Middle frontal gyrus (tissue), 1 donor: ENCODE results near the gene NUTM1.
"Not testable (repeated sequence)": the region's sequence is repeated elsewhere in the genome, so short reads cannot be mapped to it uniquely, and the experiment has no call there.

Source experiments
- DNase-seq: peaks from one replicate; pipeline ENCODE4 v3.0.0-alpha.2; 2015; ENCODE audit warnings: low spot score; ENCODE audit errors: extremely low spot score

NUTM1 gene

GRCh38 chr15:34362047-34362773, 19.1 kb downstream of the NUTM1 start:
- DNase-seq: no peak

- no peak for DNase-seq
Observed at GRCh38 chr15:34364041-34364440, 20.9 kb downstream of the NUTM1 start.

- no peak for DNase-seq
Observed at GRCh38 chr15:34365091-34365825, 22.1 kb downstream of the NUTM1 start.

GRCh38 chr15:34365836-34366235, 22.7 kb downstream of the NUTM1 start:
- DNase-seq: no peak

GRCh38 chr15:34366271-34367065, 23.4 kb downstream of the NUTM1 start:
- peak; percentile 14 for DNase-seq

GRCh38 chr15:34367101-34368081, 24.3 kb downstream of the NUTM1 start, which contains the start of gene LPCAT4:
Gene LPCAT4 (minus strand): TSS chr15:34367196. CDS start chr15:34367100, 96 bp downstream.
- peak; percentile 86 for DNase-seq

- no peak for DNase-seq
Observed at GRCh38 chr15:34370129-34370528, 27.0 kb downstream of the NUTM1 start.

GRCh38 chr15:34370643-34371042, 27.5 kb downstream of the NUTM1 start:
- no peak for DNase-seq

- no peak for DNase-seq
Observed at GRCh38 chr15:34373951-34374350, 30.8 kb downstream of the NUTM1 start.

GRCh38 chr15:34374816-34375215, 31.7 kb downstream of the NUTM1 start:
- DNase-seq: no peak

- not testable (repeated sequence) for DNase-seq
Observed at GRCh38 chr15:34375541-34375940, 32.4 kb downstream of the NUTM1 start.

- DNase-seq: no peak
Observed at GRCh38 chr15:34376856-34377255, 33.7 kb downstream of the NUTM1 start.

GRCh38 chr15:34380491-34380890, 37.4 kb downstream of the NUTM1 start:
- DNase-seq: not testable (repeated sequence)

GRCh38 chr15:34381829-34382521, 38.9 kb downstream of the NUTM1 start:
- DNase-seq: not testable (repeated sequence)

- not testable (repeated sequence) for DNase-seq
Observed at GRCh38 chr15:34389594-34390086, 46.5 kb downstream of the NUTM1 start.

GRCh38 chr15:34392981-34393380, 49.9 kb downstream of the NUTM1 start:
- DNase-seq: not testable (repeated sequence)

GRCh38 chr15:34397637-34398259, 54.6 kb downstream of the NUTM1 start:
- DNase-seq: not testable (repeated sequence)

GRCh38 chr15:34403160-34403598, 60.1 kb downstream of the NUTM1 start:
- DNase-seq: not testable (repeated sequence)

GRCh38 chr15:34403899-34404298, 60.8 kb downstream of the NUTM1 start:
- not testable (repeated sequence) for DNase-seq
